HG03354 (cell line): ENCODE measurements around the gene EXT2.

Experiments used
- ATAC-seq: cut with Tn5 transposase; IDR thresholded peaks from one replicate; pipeline ENCODE4 v1.9.1; 2021; ENCODE audit warnings: mild to moderate bottlenecking; ENCODE audit not compliant: unreplicated experiment, poor library complexity, severe bottlenecking

EXT2 gene

DNA sequence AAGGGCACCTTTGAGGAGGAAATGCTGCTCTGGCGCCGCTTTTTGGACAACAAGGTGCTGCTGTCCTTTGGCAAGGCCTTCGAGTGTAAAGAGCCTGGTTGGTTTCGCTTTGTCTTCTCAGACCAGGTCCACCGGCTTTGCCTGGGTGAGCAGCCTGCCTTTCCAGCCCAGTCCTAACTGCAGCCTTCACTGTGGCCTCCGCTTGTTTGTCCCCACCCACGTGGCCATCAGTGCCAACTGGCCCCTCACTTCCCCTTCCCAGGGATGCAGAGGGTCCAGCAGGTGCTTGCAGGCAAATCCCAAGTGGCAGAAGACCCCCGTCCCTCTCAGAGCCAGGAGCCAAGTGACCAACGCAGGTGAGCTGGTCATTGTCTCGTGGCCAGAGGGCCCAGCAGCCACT lies 12.0 kb upstream of the EXT2 start:
- ATAC-seq: no peak

DNA sequence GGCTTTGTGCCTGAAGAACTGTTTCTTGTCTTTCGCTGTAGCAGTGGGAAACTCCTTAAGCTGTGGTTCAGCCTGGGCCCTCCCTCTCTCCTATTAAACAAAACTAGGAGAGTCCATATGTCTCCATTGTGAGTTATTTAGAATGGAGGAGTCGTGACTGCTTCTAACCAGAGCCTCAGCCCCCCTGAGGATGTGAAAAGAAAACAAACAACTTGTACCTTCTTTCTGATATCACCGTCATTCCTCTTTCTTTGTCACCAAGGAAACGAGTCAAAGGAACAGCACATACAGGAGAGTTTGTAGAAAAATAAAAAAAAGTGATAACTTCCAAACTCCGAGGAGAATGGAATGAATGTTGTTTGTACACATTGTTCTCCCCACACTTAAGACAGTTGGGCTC lies 11.6 kb upstream of the EXT2 start:
- ATAC-seq: no peak

DNA sequence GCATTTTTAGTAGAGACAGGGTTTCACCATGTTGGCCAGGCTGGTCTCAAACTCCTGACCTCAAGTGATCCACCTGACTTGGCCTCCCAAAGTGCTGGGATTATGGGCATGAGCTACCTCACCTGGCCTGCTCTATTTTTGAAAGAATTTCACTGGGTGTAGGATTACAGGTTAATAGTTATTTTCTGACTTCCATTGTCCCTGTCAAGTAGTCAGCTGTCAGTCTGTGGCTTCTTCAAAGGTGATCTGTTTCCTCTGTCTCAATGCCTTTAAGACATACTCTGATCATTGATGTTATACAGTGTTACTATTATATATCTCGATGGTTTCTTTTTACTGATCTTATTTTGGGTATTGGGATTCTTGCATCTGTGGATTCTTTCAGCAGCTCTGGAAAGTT lies 10.1 kb upstream of the EXT2 start:
- no peak for ATAC-seq

DNA sequence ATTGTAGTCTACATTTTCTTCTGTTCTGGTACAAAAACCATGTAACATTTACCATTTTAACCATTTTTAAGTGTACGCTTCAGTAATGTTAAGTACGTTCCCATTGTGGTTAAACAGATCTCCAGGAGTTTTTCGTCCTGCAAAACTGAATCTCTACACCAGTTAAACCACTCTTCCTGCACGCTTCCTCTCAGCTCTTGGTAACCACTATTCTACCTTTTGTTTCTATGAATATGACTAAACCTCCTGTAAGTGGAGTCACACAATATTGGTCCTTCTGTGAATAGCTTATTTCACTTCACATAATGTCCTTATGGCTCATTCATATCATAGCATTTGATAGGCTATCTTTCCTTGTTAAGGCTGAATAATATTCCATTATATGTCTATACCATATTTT lies 7.1 kb upstream of the EXT2 start:
- ATAC-seq: no peak

DNA sequence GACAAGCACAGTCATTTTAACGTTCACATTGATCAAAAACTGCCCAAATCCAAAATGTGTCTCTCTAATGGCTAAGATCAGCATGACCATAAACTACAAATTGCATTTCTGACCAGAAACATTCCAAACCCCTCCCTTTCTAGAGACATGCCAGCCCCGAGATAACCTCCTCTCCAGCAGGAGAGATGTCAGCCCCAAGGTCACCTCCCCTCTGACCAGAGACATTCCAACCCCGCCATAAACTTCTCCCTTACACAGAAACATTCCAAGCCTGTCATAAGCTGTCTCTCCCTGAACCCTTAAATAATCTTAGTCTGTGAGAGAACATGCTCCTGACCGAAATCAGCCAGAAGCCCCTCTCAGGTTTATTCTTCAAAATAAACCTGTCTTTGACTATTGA lies 6.6 kb upstream of the EXT2 start:
- no peak for ATAC-seq

DNA sequence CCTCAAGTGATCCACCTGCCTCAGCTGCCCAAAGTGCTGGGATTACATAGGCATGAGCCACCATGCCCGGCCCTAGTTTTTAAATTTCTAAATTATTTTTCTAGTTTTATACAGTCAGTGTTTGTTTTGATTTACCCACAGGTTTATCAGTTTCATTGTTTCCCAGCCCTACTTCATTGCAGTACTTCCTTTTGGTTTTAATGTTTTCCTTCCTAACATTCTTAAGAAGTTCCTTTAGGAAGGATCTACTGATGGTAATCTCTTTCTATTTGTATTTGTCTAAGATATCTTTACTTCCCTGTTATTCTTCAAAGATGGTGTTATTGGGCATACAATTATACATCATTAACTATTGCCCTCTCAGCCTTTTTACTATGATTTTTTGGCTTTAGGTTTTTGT lies 4.9 kb upstream of the EXT2 start:
- no peak for ATAC-seq

DNA sequence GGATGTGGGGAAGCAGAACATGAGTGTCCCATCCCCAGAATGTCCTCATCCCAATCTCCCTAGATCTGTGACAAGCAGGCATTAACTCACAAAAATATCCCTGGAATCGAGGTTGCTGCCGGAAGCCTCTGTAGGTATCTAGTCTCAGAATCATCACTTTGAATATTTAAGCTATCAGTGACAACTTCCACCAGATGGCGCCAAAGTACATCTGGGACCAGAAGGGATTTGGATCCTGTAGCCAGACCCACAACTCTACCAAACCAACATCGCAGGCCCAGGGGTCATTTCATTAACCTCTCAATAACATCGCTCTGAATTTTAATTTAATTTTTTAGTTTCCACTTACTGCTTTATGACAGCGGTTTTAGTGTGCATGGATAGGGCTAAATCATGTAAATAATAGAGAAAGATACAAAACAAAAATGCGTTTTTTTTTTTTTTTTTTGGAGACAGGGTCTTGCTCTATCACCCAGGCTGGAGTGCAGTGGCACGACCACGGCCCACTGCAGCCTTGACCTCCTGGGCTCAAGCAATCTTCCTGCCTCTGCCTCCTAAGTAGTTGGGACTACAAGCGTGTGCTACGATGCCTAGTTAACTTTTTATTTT lies 1.1 kb upstream of the EXT2 start:
- ATAC-seq: peak; percentile 42

DNA sequence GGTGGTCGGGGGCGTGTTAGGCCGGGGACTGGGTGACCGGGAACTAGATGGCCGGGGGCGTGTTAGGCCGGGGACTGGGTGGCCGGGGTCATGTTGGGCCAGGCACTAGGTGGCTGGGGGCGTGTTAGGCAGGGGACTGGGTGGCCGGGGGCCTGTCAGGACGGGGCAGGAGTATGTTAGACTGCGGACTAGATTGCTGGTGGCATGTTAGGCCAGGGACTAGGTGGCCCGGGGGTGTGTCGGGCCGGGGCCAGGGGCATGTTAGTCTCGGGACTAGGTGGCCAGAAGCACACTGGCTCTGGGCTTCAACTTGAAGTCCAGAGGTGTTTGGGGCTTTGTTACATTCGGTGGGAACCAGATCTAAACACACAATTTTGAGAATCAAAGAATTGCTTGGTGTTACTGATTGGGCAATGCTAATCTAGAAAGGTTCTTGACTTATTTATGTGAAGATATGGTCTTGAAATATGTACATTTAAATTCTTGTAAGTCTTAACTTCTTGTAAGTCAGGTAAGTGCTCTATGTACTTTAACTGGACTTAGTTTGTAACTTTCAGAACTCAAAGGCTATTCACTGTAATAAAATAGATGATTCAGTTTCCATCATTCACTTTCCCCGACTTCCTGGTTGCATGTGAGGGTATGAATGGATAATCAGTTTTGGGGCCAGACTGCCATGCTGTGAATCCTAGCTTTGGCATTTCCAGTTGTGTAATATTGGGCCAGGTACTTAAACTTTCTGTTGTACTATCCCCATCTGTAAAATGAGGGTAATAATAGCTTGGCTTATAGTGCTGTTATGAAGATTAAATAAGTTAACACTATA lies 1.1 kb downstream of the EXT2 start:
- ATAC-seq: peak; percentile 7

DNA sequence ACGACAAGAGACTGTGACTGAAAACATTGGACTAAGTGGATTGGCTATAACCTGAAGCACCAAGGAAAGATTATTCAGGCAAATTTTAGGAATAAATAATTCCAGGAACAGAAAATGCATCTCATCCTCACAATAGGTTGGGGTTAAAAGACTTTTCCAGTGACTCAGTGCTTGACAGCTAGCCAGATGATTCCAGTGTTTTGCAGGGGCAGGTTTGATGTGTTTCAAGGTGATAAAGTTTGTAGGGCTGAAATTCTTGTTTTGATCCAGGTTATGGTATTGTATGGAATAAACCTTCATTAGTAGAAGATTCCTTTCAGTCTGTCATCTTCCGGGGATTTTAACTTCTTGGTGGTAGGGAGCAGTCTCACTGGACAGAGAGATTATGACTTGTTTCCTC lies 2.3 kb downstream of the EXT2 start:
- ATAC-seq: no peak

DNA sequence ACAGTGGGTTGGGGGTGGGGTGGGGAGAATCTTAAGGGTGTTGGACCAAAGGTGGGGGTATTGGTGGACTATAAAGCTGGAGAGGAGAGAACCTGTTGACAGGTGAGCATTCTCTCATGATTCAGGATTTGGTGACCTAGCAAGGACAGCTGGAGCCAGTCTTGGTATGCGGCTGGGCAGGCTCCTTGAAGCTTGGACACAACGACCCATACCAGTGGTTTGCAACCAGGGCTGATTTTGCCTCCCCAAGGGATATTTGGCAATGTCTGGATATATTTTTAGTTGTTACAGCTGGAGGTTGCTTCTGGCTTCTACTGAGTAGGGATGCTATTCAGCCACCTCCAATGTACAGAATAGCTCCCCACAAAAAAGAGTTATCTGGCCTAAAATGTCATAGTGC lies 5.6 kb downstream of the EXT2 start:
- no peak for ATAC-seq

DNA sequence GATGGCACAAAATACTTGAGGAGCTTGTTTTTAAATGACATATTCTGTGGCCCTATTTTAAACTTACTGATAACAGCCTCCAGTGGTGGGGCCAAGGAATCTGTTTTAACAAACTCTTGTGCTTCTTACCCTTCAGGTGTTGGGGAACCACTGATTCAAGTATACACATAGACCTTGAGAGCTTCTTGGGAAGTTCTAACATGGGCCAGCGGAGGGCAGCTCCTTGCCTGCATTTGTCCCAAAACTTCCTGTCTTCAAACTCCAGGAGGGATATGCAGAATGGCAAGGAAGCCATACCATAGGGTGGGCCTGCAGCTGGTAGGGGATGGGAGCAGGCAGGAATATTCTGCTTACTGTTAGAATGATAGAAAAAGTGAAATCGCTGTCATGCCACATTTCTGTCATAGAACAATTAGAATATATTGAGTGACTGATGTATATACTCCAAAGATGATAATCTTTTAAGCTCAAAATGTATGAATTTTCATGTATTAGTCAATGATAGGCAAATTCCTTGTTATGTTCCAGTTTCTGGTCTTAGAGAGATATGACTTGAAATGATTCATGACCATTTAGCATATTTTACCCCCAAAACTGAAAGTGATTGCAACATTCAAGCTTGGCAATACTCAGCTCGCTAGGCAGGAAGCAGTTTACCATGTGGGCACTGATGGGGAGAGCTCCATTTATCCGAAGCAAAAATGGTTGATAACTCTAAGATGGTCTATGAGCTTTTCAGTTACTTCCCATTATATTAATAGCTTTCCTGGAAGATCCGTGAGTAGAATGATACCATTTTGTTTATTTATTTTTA lies 9.2 kb downstream of the EXT2 start:
- ATAC-seq: no peak

DNA sequence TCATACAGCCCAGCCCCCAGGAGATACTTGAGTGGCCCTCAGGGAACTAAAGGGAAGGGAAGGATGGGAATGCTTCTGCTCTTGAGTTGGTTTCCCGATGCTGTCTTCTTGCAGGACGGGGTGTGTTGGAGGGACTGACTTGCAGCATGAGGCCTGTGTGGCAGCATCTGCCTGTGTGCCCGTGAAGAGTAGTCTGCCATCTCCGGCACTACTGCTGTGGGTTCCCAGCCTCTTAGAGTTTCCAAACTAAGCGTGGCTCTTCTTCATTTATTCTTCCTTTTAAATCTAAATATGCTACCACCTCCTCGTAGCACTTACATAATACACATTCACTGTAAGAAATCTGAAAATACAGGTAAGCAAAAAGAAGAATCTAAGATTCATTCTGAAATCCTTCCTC lies 12.8 kb downstream of the EXT2 start:
- ATAC-seq: no peak

DNA sequence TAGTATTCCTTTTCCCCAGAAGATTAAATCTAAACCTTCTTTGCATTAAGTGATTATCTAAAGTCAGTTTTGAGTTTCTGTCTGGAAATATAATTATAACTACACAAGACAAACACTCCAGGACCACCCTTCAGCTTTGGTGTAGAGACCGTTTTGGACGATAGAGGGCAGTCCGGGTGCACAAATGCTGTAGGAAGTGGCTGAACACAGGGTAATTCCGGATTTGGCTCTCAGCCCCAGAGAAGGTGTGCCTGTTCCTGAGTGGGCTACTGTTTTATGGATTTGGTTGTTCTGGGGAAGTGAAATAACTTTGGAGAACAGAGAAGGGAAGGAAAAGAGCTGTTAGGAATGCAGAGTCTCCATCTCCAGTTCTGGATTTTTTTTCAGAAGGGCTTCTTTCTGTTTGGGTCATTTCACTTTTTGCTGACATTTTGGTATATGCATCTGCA lies 14.8 kb downstream of the EXT2 start:
- peak; percentile 98 for ATAC-seq

DNA sequence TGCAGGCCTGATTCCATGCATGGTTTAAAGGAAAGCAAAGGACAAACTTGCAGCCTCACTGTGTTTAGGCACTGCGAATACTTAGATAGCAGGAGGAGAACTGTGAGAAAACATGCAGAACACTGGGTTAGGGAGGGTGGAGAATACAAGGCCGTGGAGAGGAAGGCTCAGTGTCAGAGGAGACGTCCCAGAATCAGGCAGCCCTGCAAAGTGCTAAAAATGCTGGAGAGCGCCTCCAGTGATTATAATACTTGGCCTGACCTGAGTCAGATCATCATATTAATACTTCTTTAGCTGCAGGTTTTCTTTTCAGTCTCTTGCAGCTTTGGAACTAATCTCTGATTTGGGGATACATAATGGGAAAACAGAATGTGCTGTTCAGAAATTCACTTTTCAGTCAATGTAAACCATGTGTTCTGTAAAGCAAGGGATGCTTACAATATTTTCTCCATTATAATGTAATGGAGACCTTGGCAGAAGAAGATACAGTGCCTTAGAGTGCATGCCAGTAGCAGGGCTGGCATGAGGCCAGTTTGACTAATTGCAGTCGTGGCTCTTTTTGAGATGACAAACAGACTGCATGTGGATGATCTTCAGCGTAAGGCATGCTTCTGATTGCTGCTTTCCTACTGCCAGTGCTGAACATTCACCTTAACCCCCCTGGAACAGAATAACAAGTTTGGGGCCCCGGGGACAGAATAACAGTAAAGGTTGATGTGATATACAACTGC lies 16.8 kb downstream of the EXT2 start:
- ATAC-seq: no peak

DNA sequence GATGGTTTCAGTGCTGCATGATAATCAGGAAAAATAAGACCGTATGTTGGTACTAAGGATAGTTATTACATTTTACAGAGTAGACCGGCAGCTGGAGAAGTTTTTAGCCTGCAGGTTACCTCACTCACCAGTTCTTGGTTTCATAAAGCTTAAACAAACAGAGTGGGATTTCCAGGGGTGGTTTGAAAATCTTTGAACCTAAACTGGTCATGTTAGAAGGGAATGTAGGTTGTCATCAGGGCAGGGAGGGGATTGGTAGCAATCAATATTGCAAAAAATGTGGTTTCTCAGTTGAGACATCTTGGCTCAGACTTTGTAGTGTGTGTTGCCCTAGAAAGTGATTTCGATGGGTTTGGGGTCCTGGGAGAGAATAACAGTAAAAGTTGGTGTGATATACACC lies 17.5 kb downstream of the EXT2 start:
- ATAC-seq: no peak

DNA sequence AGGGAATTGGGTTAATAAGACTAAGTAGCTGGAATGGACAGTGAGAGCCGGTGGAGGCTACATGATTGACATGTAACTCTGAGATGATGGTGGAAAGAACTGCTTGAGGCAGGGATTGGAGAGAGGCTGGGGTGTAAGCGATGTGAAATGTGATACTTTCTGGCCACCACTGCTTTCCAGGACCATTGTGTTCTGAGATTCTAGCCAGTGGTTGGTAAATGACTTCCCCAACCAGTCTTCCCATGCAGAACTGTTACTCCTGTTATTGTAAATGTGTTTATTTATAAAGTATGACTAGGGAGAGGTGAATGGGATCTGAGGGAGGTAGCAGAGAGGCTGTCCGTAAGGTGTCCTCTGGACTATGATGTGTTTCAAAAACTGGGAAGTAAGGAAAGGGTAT lies 18.1 kb downstream of the EXT2 start:
- ATAC-seq: no peak

DNA sequence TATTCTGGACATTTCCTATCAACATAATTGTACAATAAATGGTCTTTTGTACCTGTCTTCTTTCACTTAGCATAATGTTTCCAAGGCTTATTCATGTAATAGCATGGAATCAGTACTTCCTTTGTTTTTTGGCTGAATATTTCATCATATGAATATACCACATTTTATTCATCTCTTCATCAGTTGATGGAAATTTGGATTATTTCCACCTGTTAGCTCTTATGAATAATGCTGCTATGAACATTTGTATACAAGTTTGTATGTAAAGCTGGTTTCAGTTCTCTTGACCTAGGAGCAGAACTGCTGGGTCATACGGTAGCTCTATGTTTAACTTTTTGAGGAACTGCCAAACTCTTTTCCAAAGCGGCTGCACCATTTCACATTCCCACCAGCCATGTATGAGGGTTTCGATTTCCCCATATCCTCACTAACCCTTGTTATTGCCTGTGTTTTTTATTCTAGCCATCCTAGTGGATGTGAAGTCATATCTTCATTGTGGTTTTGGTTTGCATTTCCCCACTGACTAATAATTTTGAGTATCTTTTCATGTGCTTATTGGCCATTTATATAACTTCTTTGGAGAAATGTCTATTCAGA lies 20.9 kb downstream of the EXT2 start:
- no peak for ATAC-seq

DNA sequence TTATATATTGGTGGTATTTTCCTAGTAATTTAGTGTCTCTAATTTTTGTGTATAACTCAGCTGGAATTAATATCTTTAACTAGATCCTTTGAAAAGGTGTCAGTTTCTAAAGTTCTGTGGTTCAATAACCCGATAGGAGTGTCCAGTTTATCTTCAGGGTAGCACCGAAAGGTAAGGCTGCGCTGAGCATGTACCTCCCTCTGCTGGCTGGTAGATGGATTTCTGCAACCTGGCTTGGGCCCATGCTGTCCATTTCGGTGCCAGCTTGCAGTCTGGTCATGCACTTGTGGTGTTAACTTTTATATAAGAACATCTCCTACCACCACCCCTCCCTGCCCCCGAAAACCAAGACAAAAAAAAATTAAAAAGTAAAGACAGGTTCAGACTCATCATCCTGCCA lies 24.7 kb downstream of the EXT2 start:
- ATAC-seq: no peak

DNA sequence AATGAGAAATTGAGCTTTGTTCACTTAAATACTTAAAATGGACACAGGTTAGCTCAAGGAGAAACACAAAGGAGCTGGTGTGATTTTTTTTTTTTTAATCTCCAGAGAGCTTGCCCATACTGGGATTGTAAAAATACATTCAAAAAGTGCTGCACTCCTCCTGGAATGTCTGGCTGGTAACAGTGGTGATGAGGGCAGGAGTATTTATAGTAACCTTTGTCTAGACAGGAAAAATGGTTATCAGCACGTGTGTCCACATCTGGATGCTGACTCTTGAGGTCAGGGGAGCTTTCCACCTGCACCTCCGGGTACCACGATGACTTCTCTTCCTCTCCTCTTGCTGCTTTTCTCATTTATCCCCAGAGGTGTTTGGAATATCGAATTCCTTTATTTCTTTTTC lies 30.1 kb downstream of the EXT2 start:
- no peak for ATAC-seq

DNA sequence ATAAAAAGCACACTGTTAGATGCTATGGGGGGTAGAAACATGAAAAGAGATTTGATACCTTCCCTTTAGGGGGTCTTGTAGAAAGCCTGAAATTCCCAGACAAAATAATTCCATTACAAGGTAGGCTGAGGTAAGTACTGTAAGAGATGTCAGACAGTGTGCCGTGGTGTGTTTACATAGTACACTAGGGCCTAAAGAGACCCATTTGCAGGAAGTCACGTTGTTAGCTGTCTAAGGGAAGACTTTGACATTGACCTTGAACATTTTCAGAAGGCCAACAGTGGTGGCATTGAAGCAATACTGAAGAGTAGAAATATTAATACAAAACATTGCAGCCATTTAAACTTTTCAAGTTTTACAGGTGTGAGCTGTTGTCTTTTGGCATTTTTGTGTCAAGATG lies 30.8 kb downstream of the EXT2 start:
- ATAC-seq: no peak
